Loucy (cell line): ENCODE results near the gene L3MBTL4.

ENCODE experiments used
- H2AFZ ChIP-seq: fragments of 200-600 bp; sonication (generic); 2 replicates; pipeline ENCODE4 v1.6.0; 2016; ENCODE audit warnings: antibody characterized with exemption, mild to moderate bottlenecking, low read length, moderate library complexity
- H3F3A ChIP-seq: fragments of 200-600 bp; 2 replicates; pipeline ENCODE4 v1.6.0; 2016; ENCODE audit warnings: antibody characterized with exemption, low read depth, mild to moderate bottlenecking
- H3K27me3 ChIP-seq: fragments of 200-600 bp; sonication (generic); 2 replicates; pipeline ENCODE4 v1.6.1; 2014; ENCODE audit warnings: low read length, mild to moderate bottlenecking; ENCODE audit not compliant: insufficient read depth, poor library complexity, severe bottlenecking
- H3K36me3 ChIP-seq: fragments of 200-600 bp; sonication (generic); 2 replicates; pipeline ENCODE4 v1.6.1; 2016; ENCODE audit warnings: low read length; ENCODE audit not compliant: insufficient read depth
- H3K4me1 ChIP-seq: fragments of 200-600 bp; sonication (generic); 2 replicates; pipeline ENCODE4 v1.5.1; 2014; ENCODE audit warnings: low read length, mild to moderate bottlenecking; ENCODE audit not compliant: insufficient read depth, poor library complexity, severe bottlenecking
- H3K4me2 ChIP-seq: fragments of 200-600 bp; sonication (generic); 2 replicates; pipeline ENCODE4 v1.6.0; 2014; ENCODE audit warnings: antibody characterized with exemption, low read length, low read depth, mild to moderate bottlenecking; ENCODE audit not compliant: poor library complexity, severe bottlenecking
- H3K4me3 ChIP-seq: fragments of 200-600 bp; sonication (generic); 2 replicates; pipeline ENCODE4 v1.5.1; 2014; ENCODE audit warnings: low read length, mild to moderate bottlenecking, mixed read lengths; ENCODE audit not compliant: poor library complexity, severe bottlenecking
- H3K79me2 ChIP-seq: fragments of 200-600 bp; sonication (generic); 2 replicates; pipeline ENCODE4 v1.6.1; 2014; ENCODE audit warnings: low read length; ENCODE audit not compliant: insufficient read depth
- H3K9ac ChIP-seq: fragments of 200-600 bp; sonication (generic); 2 replicates; pipeline ENCODE4 v1.6.0; 2014; ENCODE audit warnings: mild to moderate bottlenecking, low read depth, low read length, moderate library complexity; ENCODE audit not compliant: poor library complexity, severe bottlenecking
- H3K9me2 ChIP-seq: fragments of 200-600 bp; sonication (generic); replicated peaks from 2 replicates; pipeline ENCODE4 v1.6.1; 2016; ENCODE audit warnings: low read depth, low read length, mixed read lengths
- H3K9me3 ChIP-seq: fragments of 200-600 bp; sonication (generic); 2 replicates; pipeline ENCODE4 v1.6.1; 2014; ENCODE audit warnings: mild to moderate bottlenecking, antibody characterized with exemption, low read length, low read depth; ENCODE audit not compliant: insufficient read depth
- H4K20me1 ChIP-seq: fragments of 200-600 bp; sonication (generic); 2 replicates; pipeline ENCODE4 v1.6.0; 2014; ENCODE audit warnings: antibody characterized with exemption, low read length, mild to moderate bottlenecking; ENCODE audit not compliant: insufficient read depth, poor library complexity, severe bottlenecking
- EZH2phosphoT487 ChIP-seq: fragments of 200-600 bp; IDR thresholded peaks from 2 replicates; pipeline ENCODE4 v1.6.1; 2018; ENCODE audit warnings: antibody characterized with exemption, mild to moderate bottlenecking, moderate library complexity, borderline replicate concordance
- TF ChIP-seq, protein P1 (sequence below): fragments of 200-600 bp; sonication (generic); conservative IDR thresholded peaks from 2 replicates; pipeline ENCODE4 v1.5.1; 2014; ENCODE audit warnings: mild to moderate bottlenecking, antibody characterized with exemption, low read length

Gene L3MBTL4

DNA sequence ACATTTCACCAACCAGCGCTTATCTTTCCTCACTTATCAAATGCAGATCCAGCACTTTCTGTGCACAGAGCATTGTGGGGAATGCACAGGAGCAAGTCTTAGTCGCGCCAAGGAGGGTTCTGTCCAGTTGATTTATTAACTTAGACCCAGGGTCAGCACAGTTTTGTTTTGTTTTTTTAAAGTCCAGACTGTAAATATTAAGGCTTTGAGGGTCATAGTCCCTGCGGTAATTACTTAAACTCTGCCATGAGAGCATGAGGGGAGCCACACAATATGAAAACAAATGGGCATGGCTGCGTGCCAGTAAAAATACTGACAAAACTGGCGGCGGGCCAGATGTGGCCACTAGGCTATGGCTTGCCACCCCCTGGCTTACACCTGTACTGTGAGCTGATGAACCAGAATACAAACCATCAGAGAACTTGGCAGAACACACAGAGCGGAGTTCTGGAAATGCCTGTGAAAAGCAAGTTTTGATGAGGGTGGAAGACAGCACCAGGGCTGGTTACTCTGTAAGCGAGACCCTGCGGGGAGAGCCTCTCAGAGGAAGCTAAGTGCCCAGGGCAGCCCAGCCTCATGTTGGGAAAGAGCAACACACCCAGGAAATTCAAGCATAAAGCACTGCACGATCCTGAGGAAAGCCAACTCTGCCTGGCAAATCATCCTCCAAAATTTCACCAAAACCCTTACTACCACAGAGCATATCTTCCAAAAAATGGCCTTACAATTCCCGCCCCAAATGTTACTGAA lies 43.6 kb downstream of the L3MBTL4 start:
- Histone ChIP-seq H3K9me2 (no peaks in the 10 kb centered on the region), H2AFZ (no peak overlapping the region), H3K4me3 (no peak overlapping the region), H3F3A (no peaks in the 10 kb centered on the region), H3K9me3 (no peaks in the 10 kb centered on the region; the same call in 1 of the 2 replicates), H3K4me1 (no peaks in the 10 kb centered on the region), H3K36me3 (no peaks in the 10 kb centered on the region), H3K79me2 (no peaks in the 10 kb centered on the region), H3K9ac (no peak overlapping the region), H3K27me3 (no peaks in the 10 kb centered on the region), H3K4me2 (no peak overlapping the region), H4K20me1 (no peaks in the 10 kb centered on the region)
- TF ChIP-seq, protein P1, sequence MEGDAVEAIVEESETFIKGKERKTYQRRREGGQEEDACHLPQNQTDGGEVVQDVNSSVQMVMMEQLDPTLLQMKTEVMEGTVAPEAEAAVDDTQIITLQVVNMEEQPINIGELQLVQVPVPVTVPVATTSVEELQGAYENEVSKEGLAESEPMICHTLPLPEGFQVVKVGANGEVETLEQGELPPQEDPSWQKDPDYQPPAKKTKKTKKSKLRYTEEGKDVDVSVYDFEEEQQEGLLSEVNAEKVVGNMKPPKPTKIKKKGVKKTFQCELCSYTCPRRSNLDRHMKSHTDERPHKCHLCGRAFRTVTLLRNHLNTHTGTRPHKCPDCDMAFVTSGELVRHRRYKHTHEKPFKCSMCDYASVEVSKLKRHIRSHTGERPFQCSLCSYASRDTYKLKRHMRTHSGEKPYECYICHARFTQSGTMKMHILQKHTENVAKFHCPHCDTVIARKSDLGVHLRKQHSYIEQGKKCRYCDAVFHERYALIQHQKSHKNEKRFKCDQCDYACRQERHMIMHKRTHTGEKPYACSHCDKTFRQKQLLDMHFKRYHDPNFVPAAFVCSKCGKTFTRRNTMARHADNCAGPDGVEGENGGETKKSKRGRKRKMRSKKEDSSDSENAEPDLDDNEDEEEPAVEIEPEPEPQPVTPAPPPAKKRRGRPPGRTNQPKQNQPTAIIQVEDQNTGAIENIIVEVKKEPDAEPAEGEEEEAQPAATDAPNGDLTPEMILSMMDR: no peak
- TF ChIP-seq EZH2phosphoT487: no peak

DNA sequence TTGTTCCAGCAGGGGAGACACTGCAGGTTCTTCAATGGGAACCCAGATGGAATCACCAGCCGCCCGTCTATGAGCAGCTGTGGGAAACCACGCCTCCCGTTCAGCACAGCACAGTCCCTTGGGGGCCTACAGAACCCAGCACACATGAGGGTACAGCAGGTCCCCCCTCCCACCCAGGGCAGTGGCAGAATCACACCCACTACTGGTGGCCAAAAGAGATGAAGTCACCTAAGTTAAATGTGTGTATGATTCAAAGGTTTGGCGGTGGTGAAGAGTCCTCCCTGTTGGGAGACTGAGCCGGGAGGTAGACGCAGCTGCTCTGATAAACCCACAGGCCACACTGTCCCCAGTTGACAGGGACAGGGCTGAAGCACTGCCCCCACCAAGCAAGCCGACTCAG lies 44.3 kb downstream of the L3MBTL4 start:
- no peaks in the 10 kb centered on the region; the same call in 1 of the 2 replicates for H3K9me3 ChIP-seq
- H3K79me2 ChIP-seq: no peaks in the 10 kb centered on the region
- no peak overlapping the region for H3K4me3 ChIP-seq
- H2AFZ ChIP-seq: no peak overlapping the region
- H3K36me3 ChIP-seq: no peaks in the 10 kb centered on the region
- TF ChIP-seq, protein P1: no peak
- no peak for TF ChIP-seq EZH2phosphoT487
- H3K9me2 ChIP-seq: no peaks in the 10 kb centered on the region
- no peaks in the 10 kb centered on the region for H3F3A ChIP-seq
- H3K4me2 ChIP-seq: no peak overlapping the region
- H3K27me3 ChIP-seq: no peaks in the 10 kb centered on the region
- H3K4me1 ChIP-seq: no peaks in the 10 kb centered on the region
- no peaks in the 10 kb centered on the region for H4K20me1 ChIP-seq
- H3K9ac ChIP-seq: no peak overlapping the region

DNA sequence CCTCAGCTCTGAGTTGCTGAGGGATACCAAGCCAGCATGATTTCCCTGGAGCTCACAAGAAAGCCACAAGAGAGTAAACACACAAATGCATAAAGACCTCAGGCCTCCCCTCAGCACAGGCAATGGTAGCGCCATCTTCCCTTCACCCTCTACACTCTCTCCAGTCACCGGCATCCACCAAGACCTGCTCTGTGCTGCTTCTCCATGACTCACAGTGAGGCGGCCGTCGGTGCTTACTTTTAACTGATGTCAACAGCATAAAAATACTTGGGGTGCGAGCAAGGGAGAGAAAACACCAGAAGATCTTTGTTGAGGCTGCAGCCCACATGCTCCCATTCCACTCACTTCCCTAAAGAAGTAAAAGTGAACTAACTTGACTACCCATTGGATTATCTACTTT lies 46.7 kb downstream of the L3MBTL4 start:
- no peaks in the 10 kb centered on the region for H3K9me2 ChIP-seq
- no peak overlapping the region for H3K9ac ChIP-seq
- no peaks in the 10 kb centered on the region for H3K36me3 ChIP-seq
- no peaks in the 10 kb centered on the region for H3K4me1 ChIP-seq
- no peak overlapping the region for H3K4me2 ChIP-seq
- H3K79me2 ChIP-seq: no peaks in the 10 kb centered on the region
- no peaks in the 10 kb centered on the region; the same call in 1 of the 2 replicates for H3K9me3 ChIP-seq
- H3K27me3 ChIP-seq: no peaks in the 10 kb centered on the region
- H2AFZ ChIP-seq: no peak overlapping the region
- no peaks in the 10 kb centered on the region for H3F3A ChIP-seq
- H3K4me3 ChIP-seq: no peak overlapping the region
- TF ChIP-seq, protein P1: no peak
- TF ChIP-seq EZH2phosphoT487: no peak
- H4K20me1 ChIP-seq: no peaks in the 10 kb centered on the region
